GM12878 (cell line): ENCODE measurements around the gene TIE1. TPM values are rescaled to one million over a fixed set of nuclear protein-coding genes. Genes with fewer than 3 reads are reported as not detected.

Source experiments
- ATAC-seq: fragments of 200-7000 bp; cut with Tn5 transposase; 3 replicates; pipeline ENCODE4 v1.9.1; 2020; ENCODE audit warnings: mild to moderate bottlenecking, moderate library complexity
- BruUV-seq: library from RNA; stranded (reverse); fragments of 400-500 nt; replicated peaks from 2 replicates; lab custom pipeline; 2021; lab: Mats Ljungman, UMichigan
- CTCF ChIA-PET: fragments of 300-600 bp; sonication (Branson Sonifier 250); formaldehyde crosslinking; extraction: SDS; loops from one replicate; lab custom pipeline; 2021; ENCODE audit warnings: inconsistent platforms; lab: Yijun Ruan, JAX
- POLR2A ChIA-PET: fragments of 350-600 bp; formaldehyde crosslinking; extraction: SDS; loops from one replicate; lab custom pipeline; 2021; ENCODE audit warnings: inconsistent platforms; lab: Charles Lee
- RAD21 ChIA-PET: fragments of 300-600 bp; sonication (Branson Sonifier 250); formaldehyde crosslinking; loops from one replicate; lab custom pipeline; 2023; ENCODE audit warnings: antibody characterized with exemption; ENCODE audit not compliant: unreplicated experiment; lab: Charles Lee
- SMC1A ChIA-PET: fragments of 300-600 bp; sonication (Branson Sonifier 250); formaldehyde crosslinking; loops from one replicate; lab custom pipeline; 2023; ENCODE audit not compliant: unreplicated experiment, uncharacterized antibody; lab: Charles Lee
- DNase-seq: peaks from one replicate; pipeline ENCODE4 v3.0.0-alpha.2; 2011; ENCODE audit warnings: low read depth, low spot score
- FAIRE-seq: peaks from 3 replicates; lab custom pipeline; 2011; peaks lifted over from hg19 to GRCh38; lab: Jason Lieb, UNC
- H2AFZ ChIP-seq: 2 replicates; pipeline ENCODE4 v1.6.0; 2011; ENCODE audit warnings: low read depth, low read length, control low read depth; ENCODE audit not compliant: control insufficient read depth
- H3K27ac ChIP-seq: 2 replicates; pipeline ENCODE4 v1.5.1; 2011; ENCODE audit warnings: control low read depth; ENCODE audit not compliant: control insufficient read depth, insufficient read depth
- H3K27me3 ChIP-seq, 2 experiments: replicated peaks in 1 of 2; 2 replicates each; pipeline versions ENCODE4 v1.6.0 to v1.6.1; 2011; ENCODE audit warnings: low read length in 1 of 2; ENCODE audit not compliant: control insufficient read depth in 2 of 2, insufficient read depth in 2 of 2
- H3K36me3 ChIP-seq, 2 experiments: 2 replicates each; pipeline ENCODE4 v1.5.1; 2011; ENCODE audit warnings: low read length in 1 of 2; ENCODE audit not compliant: control insufficient read depth in 2 of 2, insufficient read depth in 2 of 2
- H3K4me1 ChIP-seq: 2 replicates; pipeline ENCODE4 v1.6.1; 2011; ENCODE audit warnings: mild to moderate bottlenecking, low read length, moderate library complexity, mixed read lengths; ENCODE audit not compliant: control insufficient read depth, insufficient read depth
- H3K4me2 ChIP-seq: 2 replicates; pipeline ENCODE4 v1.6.0; 2011; ENCODE audit warnings: control low read depth; ENCODE audit not compliant: control insufficient read depth, insufficient read depth
- H3K4me3 ChIP-seq: fragments of 200-600 bp; sonication (generic); 2 replicates; pipeline ENCODE4 v1.5.1; 2016
- H3K79me2 ChIP-seq: 2 replicates; pipeline ENCODE4 v1.6.0; 2011; ENCODE audit warnings: low read length; ENCODE audit not compliant: control insufficient read depth, insufficient read depth
- H3K9ac ChIP-seq: 2 replicates; pipeline ENCODE4 v1.8.0; 2011; ENCODE audit warnings: low read length, control low read depth, mixed read lengths; ENCODE audit not compliant: control insufficient read depth, insufficient read depth
- H3K9me3 ChIP-seq: replicated peaks from 3 replicates; pipeline ENCODE4 v1.5.1; 2011; ENCODE audit warnings: mild to moderate bottlenecking, low read length; ENCODE audit not compliant: control insufficient read depth, insufficient read depth
- H4K20me1 ChIP-seq: 2 replicates; pipeline ENCODE4 v1.6.0; 2011; ENCODE audit not compliant: control insufficient read depth, insufficient read depth
- CBX3 ChIP-seq: fragments of 200-600 bp; sonication (generic); IDR thresholded peaks from 2 replicates; pipeline ENCODE4 v1.6.1; 2016; ENCODE audit warnings: low read depth, borderline replicate concordance
- CHD2 ChIP-seq: IDR thresholded peaks from 2 replicates; pipeline ENCODE4 v1.6.1; 2011; ENCODE audit warnings: low read depth, low read length, improper control_type of control experiment, borderline replicate concordance
- KAT2A ChIP-seq: conservative IDR thresholded peaks from 2 replicates; pipeline ENCODE4 v1.6.1; 2011; ENCODE audit warnings: low read depth, low read length; ENCODE audit not compliant: control insufficient read depth
- RAD51 ChIP-seq: fragments of 450-650 bp; IDR thresholded peaks from 2 replicates; pipeline ENCODE4 v1.6.1; 2016; ENCODE audit warnings: moderate library complexity, mild to moderate bottlenecking, inconsistent platforms
- TBL1XR1 ChIP-seq: IDR thresholded peaks from 2 replicates; pipeline ENCODE4 v1.6.1; 2012; ENCODE audit warnings: low read depth, low read length, improper control_type of control experiment
- ZNF24 ChIP-seq: fragments of 450-650 bp; IDR thresholded peaks from 2 replicates; pipeline ENCODE4 v1.6.1; 2017; ENCODE audit warnings: antibody characterized with exemption, mild to moderate bottlenecking
- WGBS: methylation state at CpG from one replicate; pipeline ENCODE4 v1.1.6; 2016; ENCODE audit warnings: low lambda C conversion rate; ENCODE audit not compliant: insufficient replicate concordance, insufficient coverage; ENCODE audit errors: missing lambda C conversion rate; 5-methylcytosine and 5-hydroxymethylcytosine counted together
- in situ Hi-C: fragments of 300-500 bp; cut with MboI; formaldehyde crosslinking; loops from 9 replicates; pipeline ENCODE4 v1.14.3; 2018; ENCODE audit warnings: mixed read lengths
- intact Hi-C: fragments of 100-400 bp; cut with micrococcal nuclease; formaldehyde crosslinking; loops from one replicate; pipeline ENCODE4 v1.14.2; 2022; ENCODE audit not compliant: unreplicated experiment
- polyA plus RNA-seq, 11 experiments: library from polyadenylated mRNA; depleted of rRNA in 4 of 11; unstranded in 6 of 11; stranded (reverse) in 5 of 11; fragments of >200 nt; fragmentation: Nextera tagmentation in 4 of 11; fragmentation: Illumina TruSeq in 1 of 11; extraction: Ambion mirVana in 4 of 11; extraction: Trizol in 1 of 11; gene quantifications; 1 replicate in 1 of 11; 2 replicates in 10 of 11; pipeline versions ENCODE4 v1.2.1 to v1.2.3, GENCODE V29; 2011 to 2016; ENCODE audit warnings: inconsistent platforms in 2 of 11, missing spikeins in 2 of 11, low read depth in 1 of 11
- total RNA-seq, 4 experiments: library from RNA; depleted of rRNA in 3 of 4; stranded (reverse); fragments of >200 nt in 3 of 4; fragmentation: Illumina TruSeq in 1 of 4; extraction: Trizol in 1 of 4; gene quantifications; 2 replicates each; pipeline versions ENCODE4 v1.2.1 to v1.2.3, GENCODE V29; 2013 to 2021
- TF ChIP-seq, protein P1 (sequence below): fragments of 450-650 bp; IDR thresholded peaks from 2 replicates; pipeline ENCODE4 v1.6.1; 2017; ENCODE audit warnings: mild to moderate bottlenecking
- TF ChIP-seq, protein P2 (sequence below): IDR thresholded peaks from 2 replicates; pipeline ENCODE4 v1.6.1; 2012; ENCODE audit warnings: low read depth, low read length, improper control_type of control experiment
- TF ChIP-seq, protein P3 (sequence below): fragments of 450-650 bp; IDR thresholded peaks from 2 replicates; pipeline ENCODE4 v1.6.1; 2017; ENCODE audit warnings: antibody characterized with exemption, mild to moderate bottlenecking, moderate library complexity
- TF ChIP-seq, protein P4 (sequence below): fragments of 450-650 bp; IDR thresholded peaks from 2 replicates; pipeline ENCODE4 v1.6.1; 2017; ENCODE audit warnings: mild to moderate bottlenecking, moderate library complexity
- TF ChIP-seq, protein P5 (sequence below): fragments of 450-650 bp; conservative IDR thresholded peaks from 2 replicates; pipeline ENCODE4 v1.6.1; 2017; ENCODE audit warnings: mild to moderate bottlenecking, moderate library complexity

Gene TIE1
- total and polyA plus RNA-seq, 10 of the 15 experiments (the other 5 are each of a cell fraction or from before 2014, with no cell fraction given): 0.26 to 3.9 (median 1.3) TPM

DNA sequence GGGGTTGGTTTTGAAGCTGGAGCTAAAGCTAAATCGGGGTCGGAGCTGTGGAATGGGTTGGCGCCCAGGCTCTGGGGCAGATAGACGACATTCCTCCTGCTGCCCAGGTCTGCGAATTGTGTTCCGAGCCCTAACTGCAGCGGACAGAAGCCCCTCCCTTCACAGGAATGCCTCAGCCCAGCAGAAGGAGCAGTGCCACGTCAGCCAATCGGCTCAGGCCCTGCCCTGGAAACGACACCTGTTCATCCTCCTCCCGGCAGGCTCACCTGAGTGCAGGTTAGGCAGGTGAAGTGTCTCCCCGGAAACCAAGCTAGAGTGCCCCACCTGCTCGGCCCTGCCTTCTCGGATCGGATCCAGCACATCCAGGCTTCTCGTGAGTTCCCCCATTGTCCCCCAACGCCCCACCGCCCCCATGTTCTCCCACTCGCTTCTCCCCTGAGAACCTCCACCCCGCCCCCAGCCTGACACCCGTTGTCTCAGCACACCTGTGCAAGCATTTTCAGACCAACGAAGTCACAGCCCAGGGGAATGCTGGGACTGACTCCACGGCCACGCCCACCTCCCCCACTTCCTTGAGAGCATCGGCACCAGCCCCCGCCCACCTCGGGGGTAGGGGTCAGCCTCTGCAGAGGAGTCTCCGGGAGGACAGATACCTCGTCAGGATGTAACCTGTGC lies 30.2 kb upstream of the TIE1 start:
- Histone ChIP-seq H3K9me3 (no peaks in the 10 kb centered on the region), H3K79me2 (no peaks in the 10 kb centered on the region), H3K4me1 (peaks cover 4% of the 10 kb centered on the region; the same call in 1 of the 2 replicates), H2AFZ (no peak overlapping the region), H3K4me2 (0 out of 2 replicates have a peak overlapping the region, but pooled peaks have one; percentile 13), H4K20me1 (no peaks in the 10 kb centered on the region), H3K9ac (no peak overlapping the region), H3K27ac (no peak overlapping the region), H3K4me3 (no peak overlapping the region), H3K36me3 (no peaks in the 10 kb centered on the region), H3K27me3 (no peaks in the 10 kb centered on the region)
- ChIA-PET RAD21 (no interaction called here), SMC1A (no interaction called here), CTCF (no interaction called here), POLR2A (interaction anchor here (0.6 kb wide), 2 partner anchors 381 to 384 kb away, joined by 3 read pairs; no protein-coding TSS in a partner anchor)
- no peak for ATAC-seq
- no TSS peak for BruUV-seq
- WGBS: 6% methylated on average over 22 of the region's 29 CpGs
- FAIRE-seq: no peak
- no peak for DNase-seq
- intact Hi-C loops: no loop called here
- in situ Hi-C loops: no loop called here
- TF ChIP-seq, protein P1, sequence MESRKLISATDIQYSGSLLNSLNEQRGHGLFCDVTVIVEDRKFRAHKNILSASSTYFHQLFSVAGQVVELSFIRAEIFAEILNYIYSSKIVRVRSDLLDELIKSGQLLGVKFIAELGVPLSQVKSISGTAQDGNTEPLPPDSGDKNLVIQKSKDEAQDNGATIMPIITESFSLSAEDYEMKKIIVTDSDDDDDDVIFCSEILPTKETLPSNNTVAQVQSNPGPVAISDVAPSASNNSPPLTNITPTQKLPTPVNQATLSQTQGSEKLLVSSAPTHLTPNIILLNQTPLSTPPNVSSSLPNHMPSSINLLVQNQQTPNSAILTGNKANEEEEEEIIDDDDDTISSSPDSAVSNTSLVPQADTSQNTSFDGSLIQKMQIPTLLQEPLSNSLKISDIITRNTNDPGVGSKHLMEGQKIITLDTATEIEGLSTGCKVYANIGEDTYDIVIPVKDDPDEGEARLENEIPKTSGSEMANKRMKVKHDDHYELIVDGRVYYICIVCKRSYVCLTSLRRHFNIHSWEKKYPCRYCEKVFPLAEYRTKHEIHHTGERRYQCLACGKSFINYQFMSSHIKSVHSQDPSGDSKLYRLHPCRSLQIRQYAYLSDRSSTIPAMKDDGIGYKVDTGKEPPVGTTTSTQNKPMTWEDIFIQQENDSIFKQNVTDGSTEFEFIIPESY: no peak
- TF ChIP-seq, protein P2, sequence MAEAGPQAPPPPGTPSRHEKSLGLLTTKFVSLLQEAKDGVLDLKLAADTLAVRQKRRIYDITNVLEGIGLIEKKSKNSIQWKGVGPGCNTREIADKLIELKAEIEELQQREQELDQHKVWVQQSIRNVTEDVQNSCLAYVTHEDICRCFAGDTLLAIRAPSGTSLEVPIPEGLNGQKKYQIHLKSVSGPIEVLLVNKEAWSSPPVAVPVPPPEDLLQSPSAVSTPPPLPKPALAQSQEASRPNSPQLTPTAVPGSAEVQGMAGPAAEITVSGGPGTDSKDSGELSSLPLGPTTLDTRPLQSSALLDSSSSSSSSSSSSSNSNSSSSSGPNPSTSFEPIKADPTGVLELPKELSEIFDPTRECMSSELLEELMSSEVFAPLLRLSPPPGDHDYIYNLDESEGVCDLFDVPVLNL: no peak
- TF ChIP-seq, protein P3, sequence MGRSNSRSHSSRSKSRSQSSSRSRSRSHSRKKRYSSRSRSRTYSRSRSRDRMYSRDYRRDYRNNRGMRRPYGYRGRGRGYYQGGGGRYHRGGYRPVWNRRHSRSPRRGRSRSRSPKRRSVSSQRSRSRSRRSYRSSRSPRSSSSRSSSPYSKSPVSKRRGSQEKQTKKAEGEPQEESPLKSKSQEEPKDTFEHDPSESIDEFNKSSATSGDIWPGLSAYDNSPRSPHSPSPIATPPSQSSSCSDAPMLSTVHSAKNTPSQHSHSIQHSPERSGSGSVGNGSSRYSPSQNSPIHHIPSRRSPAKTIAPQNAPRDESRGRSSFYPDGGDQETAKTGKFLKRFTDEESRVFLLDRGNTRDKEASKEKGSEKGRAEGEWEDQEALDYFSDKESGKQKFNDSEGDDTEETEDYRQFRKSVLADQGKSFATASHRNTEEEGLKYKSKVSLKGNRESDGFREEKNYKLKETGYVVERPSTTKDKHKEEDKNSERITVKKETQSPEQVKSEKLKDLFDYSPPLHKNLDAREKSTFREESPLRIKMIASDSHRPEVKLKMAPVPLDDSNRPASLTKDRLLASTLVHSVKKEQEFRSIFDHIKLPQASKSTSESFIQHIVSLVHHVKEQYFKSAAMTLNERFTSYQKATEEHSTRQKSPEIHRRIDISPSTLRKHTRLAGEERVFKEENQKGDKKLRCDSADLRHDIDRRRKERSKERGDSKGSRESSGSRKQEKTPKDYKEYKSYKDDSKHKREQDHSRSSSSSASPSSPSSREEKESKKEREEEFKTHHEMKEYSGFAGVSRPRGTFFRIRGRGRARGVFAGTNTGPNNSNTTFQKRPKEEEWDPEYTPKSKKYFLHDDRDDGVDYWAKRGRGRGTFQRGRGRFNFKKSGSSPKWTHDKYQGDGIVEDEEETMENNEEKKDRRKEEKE: no peak
- TF ChIP-seq ZNF24 (no peak), CBX3 (no peak), TBL1XR1 (no peak), KAT2A (no peak), CHD2 (no peak), RAD51 (no peak)
- TF ChIP-seq, protein P4, sequence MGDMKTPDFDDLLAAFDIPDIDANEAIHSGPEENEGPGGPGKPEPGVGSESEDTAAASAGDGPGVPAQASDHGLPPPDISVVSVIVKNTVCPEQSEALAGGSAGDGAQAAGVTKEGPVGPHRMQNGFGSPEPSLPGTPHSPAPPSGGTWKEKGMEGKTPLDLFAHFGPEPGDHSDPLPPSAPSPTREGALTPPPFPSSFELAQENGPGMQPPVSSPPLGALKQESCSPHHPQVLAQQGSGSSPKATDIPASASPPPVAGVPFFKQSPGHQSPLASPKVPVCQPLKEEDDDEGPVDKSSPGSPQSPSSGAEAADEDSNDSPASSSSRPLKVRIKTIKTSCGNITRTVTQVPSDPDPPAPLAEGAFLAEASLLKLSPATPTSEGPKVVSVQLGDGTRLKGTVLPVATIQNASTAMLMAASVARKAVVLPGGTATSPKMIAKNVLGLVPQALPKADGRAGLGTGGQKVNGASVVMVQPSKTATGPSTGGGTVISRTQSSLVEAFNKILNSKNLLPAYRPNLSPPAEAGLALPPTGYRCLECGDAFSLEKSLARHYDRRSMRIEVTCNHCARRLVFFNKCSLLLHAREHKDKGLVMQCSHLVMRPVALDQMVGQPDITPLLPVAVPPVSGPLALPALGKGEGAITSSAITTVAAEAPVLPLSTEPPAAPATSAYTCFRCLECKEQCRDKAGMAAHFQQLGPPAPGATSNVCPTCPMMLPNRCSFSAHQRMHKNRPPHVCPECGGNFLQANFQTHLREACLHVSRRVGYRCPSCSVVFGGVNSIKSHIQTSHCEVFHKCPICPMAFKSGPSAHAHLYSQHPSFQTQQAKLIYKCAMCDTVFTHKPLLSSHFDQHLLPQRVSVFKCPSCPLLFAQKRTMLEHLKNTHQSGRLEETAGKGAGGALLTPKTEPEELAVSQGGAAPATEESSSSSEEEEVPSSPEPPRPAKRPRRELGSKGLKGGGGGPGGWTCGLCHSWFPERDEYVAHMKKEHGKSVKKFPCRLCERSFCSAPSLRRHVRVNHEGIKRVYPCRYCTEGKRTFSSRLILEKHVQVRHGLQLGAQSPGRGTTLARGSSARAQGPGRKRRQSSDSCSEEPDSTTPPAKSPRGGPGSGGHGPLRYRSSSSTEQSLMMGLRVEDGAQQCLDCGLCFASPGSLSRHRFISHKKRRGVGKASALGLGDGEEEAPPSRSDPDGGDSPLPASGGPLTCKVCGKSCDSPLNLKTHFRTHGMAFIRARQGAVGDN: no peak
- TF ChIP-seq, protein P5, sequence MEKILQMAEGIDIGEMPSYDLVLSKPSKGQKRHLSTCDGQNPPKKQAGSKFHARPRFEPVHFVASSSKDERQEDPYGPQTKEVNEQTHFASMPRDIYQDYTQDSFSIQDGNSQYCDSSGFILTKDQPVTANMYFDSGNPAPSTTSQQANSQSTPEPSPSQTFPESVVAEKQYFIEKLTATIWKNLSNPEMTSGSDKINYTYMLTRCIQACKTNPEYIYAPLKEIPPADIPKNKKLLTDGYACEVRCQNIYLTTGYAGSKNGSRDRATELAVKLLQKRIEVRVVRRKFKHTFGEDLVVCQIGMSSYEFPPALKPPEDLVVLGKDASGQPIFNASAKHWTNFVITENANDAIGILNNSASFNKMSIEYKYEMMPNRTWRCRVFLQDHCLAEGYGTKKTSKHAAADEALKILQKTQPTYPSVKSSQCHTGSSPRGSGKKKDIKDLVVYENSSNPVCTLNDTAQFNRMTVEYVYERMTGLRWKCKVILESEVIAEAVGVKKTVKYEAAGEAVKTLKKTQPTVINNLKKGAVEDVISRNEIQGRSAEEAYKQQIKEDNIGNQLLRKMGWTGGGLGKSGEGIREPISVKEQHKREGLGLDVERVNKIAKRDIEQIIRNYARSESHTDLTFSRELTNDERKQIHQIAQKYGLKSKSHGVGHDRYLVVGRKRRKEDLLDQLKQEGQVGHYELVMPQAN: no peak
